ENCODE measurements around the gene MAP7D2.

- TF ChIP-seq ZNF44 (CRISPR knock-in tag; IDR thresholded peaks at IDR 0.05) (no peak), MAFF (IDR thresholded peaks at IDR 0.05; ENCODE audit: low read depth, low read length) (no peak), JUND (CRISPR knock-in tag; IDR thresholded peaks at IDR 0.05) (no peak), AHDC1 (CRISPR knock-in tag; IDR thresholded peaks at IDR 0.05; ENCODE audit: borderline replicate concordance) (no peak), DMTF1 (CRISPR knock-in tag; IDR thresholded peaks at IDR 0.05) (no peak), SIN3A (IDR thresholded peaks at IDR 0.05; ENCODE audit: borderline replicate concordance, low read depth, low read length) (no peak), GABPA (IDR thresholded peaks at IDR 0.05; ENCODE audit: low read depth, low read length) (no peak), GABPA (CRISPR knock-in tag; IDR thresholded peaks at IDR 0.05; ENCODE audit: low read depth) (no peak), ELK4 (CRISPR knock-in tag; IDR thresholded peaks at IDR 0.05; ENCODE audit: borderline replicate concordance) (no peak), ZFP36L2 (CRISPR knock-in tag; IDR thresholded peaks at IDR 0.05) (no peak), ELF3 (CRISPR knock-in tag; IDR thresholded peaks at IDR 0.05) (no peak)
- TF ChIP-seq, protein P1, sequence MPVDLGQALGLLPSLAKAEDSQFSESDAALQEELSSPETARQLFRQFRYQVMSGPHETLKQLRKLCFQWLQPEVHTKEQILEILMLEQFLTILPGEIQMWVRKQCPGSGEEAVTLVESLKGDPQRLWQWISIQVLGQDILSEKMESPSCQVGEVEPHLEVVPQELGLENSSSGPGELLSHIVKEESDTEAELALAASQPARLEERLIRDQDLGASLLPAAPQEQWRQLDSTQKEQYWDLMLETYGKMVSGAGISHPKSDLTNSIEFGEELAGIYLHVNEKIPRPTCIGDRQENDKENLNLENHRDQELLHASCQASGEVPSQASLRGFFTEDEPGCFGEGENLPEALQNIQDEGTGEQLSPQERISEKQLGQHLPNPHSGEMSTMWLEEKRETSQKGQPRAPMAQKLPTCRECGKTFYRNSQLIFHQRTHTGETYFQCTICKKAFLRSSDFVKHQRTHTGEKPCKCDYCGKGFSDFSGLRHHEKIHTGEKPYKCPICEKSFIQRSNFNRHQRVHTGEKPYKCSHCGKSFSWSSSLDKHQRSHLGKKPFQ (CRISPR knock-in tag; IDR thresholded peaks at IDR 0.05; ENCODE audit: insufficient replicate concordance): no peak
- TF ChIP-seq, protein P2, sequence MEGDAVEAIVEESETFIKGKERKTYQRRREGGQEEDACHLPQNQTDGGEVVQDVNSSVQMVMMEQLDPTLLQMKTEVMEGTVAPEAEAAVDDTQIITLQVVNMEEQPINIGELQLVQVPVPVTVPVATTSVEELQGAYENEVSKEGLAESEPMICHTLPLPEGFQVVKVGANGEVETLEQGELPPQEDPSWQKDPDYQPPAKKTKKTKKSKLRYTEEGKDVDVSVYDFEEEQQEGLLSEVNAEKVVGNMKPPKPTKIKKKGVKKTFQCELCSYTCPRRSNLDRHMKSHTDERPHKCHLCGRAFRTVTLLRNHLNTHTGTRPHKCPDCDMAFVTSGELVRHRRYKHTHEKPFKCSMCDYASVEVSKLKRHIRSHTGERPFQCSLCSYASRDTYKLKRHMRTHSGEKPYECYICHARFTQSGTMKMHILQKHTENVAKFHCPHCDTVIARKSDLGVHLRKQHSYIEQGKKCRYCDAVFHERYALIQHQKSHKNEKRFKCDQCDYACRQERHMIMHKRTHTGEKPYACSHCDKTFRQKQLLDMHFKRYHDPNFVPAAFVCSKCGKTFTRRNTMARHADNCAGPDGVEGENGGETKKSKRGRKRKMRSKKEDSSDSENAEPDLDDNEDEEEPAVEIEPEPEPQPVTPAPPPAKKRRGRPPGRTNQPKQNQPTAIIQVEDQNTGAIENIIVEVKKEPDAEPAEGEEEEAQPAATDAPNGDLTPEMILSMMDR (CRISPR knock-in tag; IDR thresholded peaks at IDR 0.05): no peak
Observed at GRCh38 chrX:20015422-20015821, 101.3 kb downstream of the MAP7D2 start.

All from HepG2 (cell line).